H1 (cell line): Measurements from ENCODE around the gene RBM34. TPM values are rescaled to one million over a fixed set of nuclear protein-coding genes. Genes with fewer than 3 reads are reported as not detected.

Source experiments
- CTCF ChIA-PET: fragments of 300-600 bp; sonication (Branson Sonifier 250); formaldehyde crosslinking; loops from one replicate; lab custom pipeline; 2021; ENCODE audit not compliant: partially characterized antibody; lab: Charles Lee
- POLR2A ChIA-PET: fragments of 300-600 bp; sonication (Branson Sonifier 250); formaldehyde crosslinking; loops from one replicate; lab custom pipeline; 2021; ENCODE audit warnings: inconsistent platforms; ENCODE audit not compliant: partially characterized antibody; lab: Charles Lee
- DNase-seq, 2 experiments: peaks; one replicate each; pipeline versions ENCODE4 v3.0.0 to v3.0.0-alpha.2; 2010 to 2022; ENCODE audit warnings: low spot score in 2 of 2, low read depth in 1 of 2, mixed read lengths in 1 of 2
- FAIRE-seq: peaks from 2 replicates; lab custom pipeline; 2011; peaks lifted over from hg19 to GRCh38; lab: Jason Lieb, UNC
- H2AFZ ChIP-seq: 2 replicates; pipeline ENCODE4 v1.8.1; 2012; ENCODE audit warnings: low read length, inconsistent platforms
- H2AK5ac ChIP-seq: 2 replicates; pipeline ENCODE4 v1.6.1; 2013; ENCODE audit warnings: low read depth, low read length
- H2BK120ac ChIP-seq: replicated peaks from 2 replicates; pipeline ENCODE3; 2013; ENCODE audit warnings: low read depth, low read length, inconsistent platforms
- H2BK12ac ChIP-seq: 2 replicates; pipeline ENCODE4 v1.6.1; 2013; ENCODE audit warnings: low read depth, low read length
- H2BK15ac ChIP-seq: 2 replicates; pipeline ENCODE4 v1.6.1; 2013; ENCODE audit warnings: low read length
- H2BK20ac ChIP-seq: 2 replicates; pipeline ENCODE4 v1.6.1; 2013; ENCODE audit warnings: low read length
- H2BK5ac ChIP-seq: 2 replicates; pipeline ENCODE4 v1.6.1; 2013; ENCODE audit warnings: low read depth, low read length
- H3K14ac ChIP-seq: 2 replicates; pipeline ENCODE4 v1.6.1; 2013; ENCODE audit warnings: inconsistent platforms; ENCODE audit not compliant: insufficient read length
- H3K18ac ChIP-seq: 2 replicates; pipeline ENCODE4 v1.6.1; 2013; ENCODE audit warnings: low read length; ENCODE audit errors: extremely low read depth
- H3K23ac ChIP-seq: 2 replicates; pipeline ENCODE4 v1.6.1; 2013; ENCODE audit warnings: inconsistent platforms; ENCODE audit not compliant: insufficient read length
- H3K23me2 ChIP-seq: 2 replicates; pipeline ENCODE4 v1.6.1; 2013; ENCODE audit warnings: low read depth, low read length
- H3K27ac ChIP-seq: 2 replicates; pipeline ENCODE4 v1.6.1; 2011; ENCODE audit warnings: low read depth, low read length, inconsistent platforms
- H3K27me3 ChIP-seq, 4 experiments: replicated peaks in 1 of 4; 1 replicate in 1 of 4; 2 replicates in 3 of 4; pipeline versions ENCODE4 v1.6.1 to v1.8.1; 2011 to 2013; ENCODE audit warnings: low read length in 3 of 4, mild to moderate bottlenecking in 3 of 4, inconsistent platforms in 2 of 4, mixed read lengths in 2 of 4, moderate library complexity in 1 of 4; ENCODE audit not compliant: control insufficient read depth in 3 of 4, insufficient read depth in 3 of 4; ENCODE audit errors: extremely low read depth in 1 of 4
- H3K36me3 ChIP-seq, 4 experiments: 2 replicates each; pipeline versions ENCODE4 v1.6.1 to v1.8.1; 2011 to 2013; ENCODE audit warnings: mild to moderate bottlenecking in 4 of 4, low read length in 3 of 4, moderate library complexity in 2 of 4, control low read depth in 1 of 4, inconsistent platforms in 1 of 4; ENCODE audit not compliant: insufficient read depth in 4 of 4, control insufficient read depth in 2 of 4
- H3K4ac ChIP-seq: replicated peaks from 2 replicates; pipeline ENCODE3; 2013; ENCODE audit warnings: low read length, low read depth, mixed read lengths, inconsistent platforms; ENCODE audit not compliant: insufficient read length
- H3K4me1 ChIP-seq, 4 experiments: replicated peaks in 1 of 4; 1 replicate in 1 of 4; 2 replicates in 3 of 4; pipeline versions ENCODE4 v1.6.1 to v1.8.1; 2011 to 2013; ENCODE audit warnings: low read length in 3 of 4, inconsistent platforms in 2 of 4, mixed read lengths in 1 of 4; ENCODE audit not compliant: insufficient read depth in 4 of 4, control insufficient read depth in 3 of 4
- H3K4me2 ChIP-seq, 2 experiments: 2 replicates each; pipeline versions ENCODE4 v1.6.1 to v1.8.1; 2011 to 2013; ENCODE audit warnings: low read depth in 2 of 2, low read length in 2 of 2, control low read depth in 1 of 2, inconsistent platforms in 1 of 2, mild to moderate bottlenecking in 1 of 2; ENCODE audit not compliant: insufficient read depth in 1 of 2
- H3K4me3 ChIP-seq, 4 experiments: fragments of 200-600, 300-600 bp in 1 of 4; sonication (generic), shearing (Covaris generic), sonication (Bioruptor Twin) in 1 of 4; 2 replicates each; pipeline versions ENCODE4 v1.5.1 to v1.8.1; 2011 to 2016; ENCODE audit warnings: low read length in 4 of 4, low read depth in 3 of 4, control low read depth in 2 of 4, inconsistent platforms in 2 of 4, mild to moderate bottlenecking in 2 of 4, mixed read lengths in 1 of 4, moderate library complexity in 1 of 4; ENCODE audit not compliant: insufficient read depth in 2 of 4; ENCODE audit errors: extremely low read depth in 1 of 4
- H3K56ac ChIP-seq: replicated peaks from 2 replicates; pipeline ENCODE3; 2013; ENCODE audit warnings: low read depth, mild to moderate bottlenecking, mixed read lengths, low read length, inconsistent platforms; ENCODE audit not compliant: insufficient read length
- H3K79me1 ChIP-seq: 2 replicates; pipeline ENCODE4 v1.6.1; 2013; ENCODE audit warnings: low read depth, low read length, control low read depth
- H3K79me2 ChIP-seq, 2 experiments: 2 replicates each; pipeline versions ENCODE4 v1.6.1 to v1.8.1; 2012 to 2013; ENCODE audit warnings: low read length in 2 of 2, mild to moderate bottlenecking in 2 of 2, inconsistent platforms in 1 of 2; ENCODE audit not compliant: insufficient read depth in 2 of 2, control insufficient read depth in 1 of 2
- H3K9ac ChIP-seq, 4 experiments: replicated peaks in 1 of 4; 1 replicate in 1 of 4; 2 replicates in 3 of 4; pipeline versions ENCODE4 v1.6.1 to v1.8.1; 2011 to 2013; ENCODE audit warnings: low read depth in 3 of 4, low read length in 3 of 4, control low read depth in 2 of 4, mild to moderate bottlenecking in 2 of 4, moderate library complexity in 2 of 4, inconsistent platforms in 1 of 4; ENCODE audit errors: extremely low read depth in 1 of 4
- H3K9me3 ChIP-seq, 2 experiments: 2 replicates each; pipeline versions ENCODE4 v1.6.1 to v1.8.1; 2012 to 2013; ENCODE audit warnings: mild to moderate bottlenecking in 2 of 2, moderate library complexity in 2 of 2, control low read depth in 1 of 2, inconsistent platforms in 1 of 2, low read depth in 1 of 2, low read length in 1 of 2, mixed read lengths in 1 of 2; ENCODE audit not compliant: insufficient read depth in 2 of 2
- H4K20me1 ChIP-seq, 2 experiments: replicated peaks in 1 of 2; 2 replicates each; pipeline versions ENCODE3 to v1.8.1; 2011 to 2013; ENCODE audit warnings: inconsistent platforms in 2 of 2, low read length in 2 of 2, mild to moderate bottlenecking in 1 of 2; ENCODE audit not compliant: insufficient read depth in 2 of 2, control insufficient read depth in 1 of 2
- H4K5ac ChIP-seq: 2 replicates; pipeline ENCODE4 v1.6.1; 2013; ENCODE audit warnings: low read length, low read depth, mixed read lengths, inconsistent platforms; ENCODE audit not compliant: insufficient read length
- H4K8ac ChIP-seq: 2 replicates; pipeline ENCODE4 v1.8.0; 2013; ENCODE audit warnings: mild to moderate bottlenecking, moderate library complexity, low read length, inconsistent platforms; ENCODE audit not compliant: insufficient read depth; ENCODE audit errors: extremely low read depth
- H4K91ac ChIP-seq: replicated peaks from 2 replicates; pipeline ENCODE3; 2013; ENCODE audit warnings: low read length, mixed read lengths, inconsistent platforms; ENCODE audit not compliant: insufficient read length
- BACH1 ChIP-seq: IDR thresholded peaks from 2 replicates; pipeline ENCODE4 v1.6.1; 2012; ENCODE audit warnings: low read length, improper control_type of control experiment
- CEBPB ChIP-seq: IDR thresholded peaks from 2 replicates; pipeline ENCODE4 v1.6.1; 2012; ENCODE audit warnings: low read depth, low read length
- EP300 ChIP-seq, 2 experiments: IDR thresholded peaks; 1 replicate in 1 of 2; 2 replicates in 1 of 2; pipeline ENCODE4 v1.6.1; 2011 to 2012; ENCODE audit warnings: low read depth in 2 of 2, low read length in 2 of 2, mild to moderate bottlenecking in 2 of 2, borderline replicate concordance in 1 of 2, inconsistent platforms in 1 of 2, moderate library complexity in 1 of 2
- EZH2 ChIP-seq: fragments of 200-600 bp; sonication (generic); IDR thresholded peaks from 2 replicates; pipeline ENCODE4 v1.7.1; 2012; ENCODE audit warnings: low read depth, mild to moderate bottlenecking, moderate library complexity, low read length, inconsistent platforms; ENCODE audit not compliant: severe bottlenecking
- HDAC6 ChIP-seq: IDR thresholded peaks from one replicate; pipeline ENCODE4 v1.7.1; 2012; ENCODE audit warnings: low read depth, mild to moderate bottlenecking, inconsistent platforms, low read length, moderate library complexity
- KDM1A ChIP-seq: fragments of 200-600, 300-600 bp; sonication (generic); IDR thresholded peaks from 2 replicates; pipeline ENCODE4 v1.7.1; 2016; ENCODE audit warnings: mild to moderate bottlenecking, low read length, borderline replicate concordance
- NANOG ChIP-seq: IDR thresholded peaks from 2 replicates; pipeline ENCODE4 v1.6.1; 2011; ENCODE audit warnings: low read length, low read depth, mild to moderate bottlenecking, inconsistent platforms; ENCODE audit not compliant: insufficient read depth, poor library complexity, severe bottlenecking
- RAD21 ChIP-seq, 2 experiments: IDR thresholded peaks in 1 of 2; conservative IDR thresholded peaks in 1 of 2; 2 replicates each; pipeline ENCODE4 v1.6.1; 2011; ENCODE audit warnings: low read depth in 2 of 2, low read length in 2 of 2, improper control_type of control experiment in 1 of 2, inconsistent platforms in 1 of 2, mild to moderate bottlenecking in 1 of 2, moderate library complexity in 1 of 2
- RBBP5 ChIP-seq: IDR thresholded peaks from 2 replicates; pipeline ENCODE4 v1.7.1; 2012; ENCODE audit warnings: low read depth, mild to moderate bottlenecking, inconsistent platforms, low read length, moderate library complexity, borderline replicate concordance
- RNF2 ChIP-seq: fragments of 200-900, 300-1000 bp; sonication (generic); IDR thresholded peaks from 2 replicates; pipeline ENCODE4 v1.7.1; 2016; ENCODE audit warnings: borderline replicate concordance, low read depth, mild to moderate bottlenecking, antibody characterized with exemption, low read length; ENCODE audit not compliant: poor library complexity, severe bottlenecking; ENCODE audit errors: missing control alignments
- SP2 ChIP-seq: IDR thresholded peaks from 2 replicates; pipeline ENCODE4 v1.6.1; 2012; ENCODE audit warnings: mild to moderate bottlenecking, low read length, inconsistent platforms
- SUZ12 ChIP-seq: fragments of 200-600 bp; sonication (generic); IDR thresholded peaks from 2 replicates; pipeline ENCODE4 v1.6.1; 2012; ENCODE audit warnings: mild to moderate bottlenecking, inconsistent platforms, low read length, moderate library complexity, mixed read lengths
- TCF12 ChIP-seq: IDR thresholded peaks from 2 replicates; pipeline ENCODE4 v1.6.1; 2011; ENCODE audit warnings: low read depth, mild to moderate bottlenecking, low read length
- WGBS, 2 experiments: shearing (Covaris generic) in 1 of 2; methylation state at CpG; one replicate each; pipeline versions ENCODE4 v1.1.6 to v1.1.7; 2013 to 2015; ENCODE audit warnings: low lambda C conversion rate in 2 of 2, mixed read lengths in 2 of 2, inconsistent platforms in 1 of 2, low coverage in 1 of 2, missing lambda C conversion rate in 1 of 2; ENCODE audit not compliant: insufficient replicate concordance in 2 of 2, insufficient coverage in 1 of 2, insufficient read length in 1 of 2; ENCODE audit errors: extremely low coverage in 1 of 2, missing lambda C conversion rate in 1 of 2; 5-methylcytosine and 5-hydroxymethylcytosine counted together
- polyA plus RNA-seq, 7 experiments: library from polyadenylated mRNA; depleted of rRNA in 3 of 7; stranded (reverse) in 5 of 7; unstranded in 2 of 7; fragments of >200 nt in 5 of 7; fragments of 200-250 nt in 2 of 7; gene quantifications; 1 replicate in 5 of 7; 2 replicates in 1 of 7; 4 replicates in 1 of 7; pipeline versions ENCODE4 v1.2.1 to v1.2.3, GENCODE V29; 2011 to 2013; ENCODE audit warnings: missing spikeins in 2 of 7, mixed read lengths in 2 of 7
- total RNA-seq: library from RNA; stranded (reverse); fragmentation: NEBNext Ultra II Directional; extraction: Animal tissue kit (Norgen Biotek cat#: 25700); gene quantifications from 2 replicates; pipeline ENCODE4 v1.2.1, GENCODE V29; 2021

RBM34 gene
- total and polyA plus RNA-seq, 2 of the 8 experiments (the other 6 are each of a cell fraction or from before 2014, with no cell fraction given), result 18.8 to 108 TPM

DNA sequence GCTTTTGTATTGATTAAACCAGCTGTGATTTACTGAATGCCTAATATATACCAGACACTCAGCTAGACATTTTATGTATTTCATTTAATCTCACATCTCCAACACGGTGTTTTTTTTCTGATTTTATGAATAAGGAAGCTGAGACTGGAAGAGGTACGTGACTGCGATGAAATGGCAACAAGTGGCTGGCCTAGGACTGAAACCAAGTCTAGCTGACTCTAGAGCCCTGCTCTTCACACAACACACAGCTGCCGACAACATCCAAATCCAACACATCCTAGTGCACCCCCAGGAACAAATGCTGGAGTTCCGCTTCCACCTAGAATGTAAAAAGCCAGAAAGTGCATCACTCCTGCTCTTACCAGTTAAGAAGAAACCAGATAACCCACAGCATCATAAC, 21.7 kb downstream of the RBM34 start:
- H3K4me1 ChIP-seq, result no peaks in the 10 kb centered on the region
- no peak overlapping the region for H2BK12ac ChIP-seq
- POLR2A ChIA-PET, result interaction anchor here (0.9 to 8.0 kb wide), 6 partner anchors 11 to 21 kb away, joined by 3 to 63 read pairs (median 4); partner anchors contain the start of genes RBM34 and TOMM20

More for the DNA sequence above, 21.7 kb downstream of the RBM34 start:
- no peak overlapping the region for H4K8ac ChIP-seq
- no peak overlapping the region for H3K14ac ChIP-seq
- no peaks in the 10 kb centered on the region for H3K23me2 ChIP-seq
- H4K20me1 ChIP-seq, result peaks cover 5% of the 10 kb centered on the region in 2 experiments
- no peak overlapping the region for H3K27ac ChIP-seq
- no peak overlapping the region for H2BK120ac ChIP-seq
- H3K79me2 ChIP-seq, result peaks cover 0 to 5% of the 10 kb centered on the region in 2 experiments; a peak in 1 of 4 replicates
- H2AK5ac ChIP-seq, result no peak overlapping the region
- H3K9me3 ChIP-seq, result no peaks in the 10 kb centered on the region
- H3K27me3 ChIP-seq, result no peaks in the 10 kb centered on the region
- H2BK15ac ChIP-seq, result no peak overlapping the region
- H4K91ac ChIP-seq, result no peak overlapping the region
- no peak overlapping the region for H3K4me3 ChIP-seq
- H4K5ac ChIP-seq, result no peak overlapping the region
- no peak overlapping the region for H2AFZ ChIP-seq
- H3K56ac ChIP-seq, result no peak overlapping the region
- peaks cover 24 to 70% (median 46%) of the 10 kb centered on the region in 4 experiments for H3K36me3 ChIP-seq
- WGBS, 2 experiments, result 90% methylated on average over 5 of the region's 5 CpGs; no CpG with 5 or more reads in 1 of the 2 experiments
- no peak overlapping the region for H3K4me2 ChIP-seq
- no peak overlapping the region for H3K18ac ChIP-seq
- H2BK20ac ChIP-seq, result no peak overlapping the region
- H3K79me1 ChIP-seq, result peaks cover 2% of the 10 kb centered on the region
- TF ChIP-seq RBBP5, result no peak
- TF ChIP-seq SP2, result no peak
- TF ChIP-seq CEBPB, result no peak
- TF ChIP-seq RNF2, result no peak
- TF ChIP-seq RAD21 (IDR thresholded peaks at IDR 0.05 in 1 of 2, conservative IDR thresholded peaks at IDR 0.05 in 1 of 2; ENCODE audit: low read depth in 2 of 2, low read length in 2 of 2), result no peak
- TF ChIP-seq EZH2, result no peak
- no peak for TF ChIP-seq NANOG
- TF ChIP-seq HDAC6, result no peak
- TF ChIP-seq SUZ12, result no peak
- no peak for TF ChIP-seq KDM1A
- TF ChIP-seq EP300 (IDR thresholded peaks at IDR 0.05; ENCODE audit: borderline replicate concordance in 1 of 2, low read depth in 2 of 2, low read length in 2 of 2), result no peak
- no peak for TF ChIP-seq TCF12
- TF ChIP-seq BACH1, result no peak
- no peak for DNase-seq
- no peak overlapping the region for H2BK5ac ChIP-seq
- no peak overlapping the region for H3K23ac ChIP-seq
- H3K4ac ChIP-seq, result no peak overlapping the region
- FAIRE-seq, result no peak
- no peak overlapping the region for H3K9ac ChIP-seq
- CTCF ChIA-PET, result interaction anchor here (0.8 to 2.5 kb wide), 4 partner anchors 13 to 34 kb away, joined by 3 to 7 read pairs (median 4); no protein-coding TSS in a partner anchor
